DOHH2 (cell line): ENCODE data around the gene ABCA3.

Experiments used
- H3F3A ChIP-seq: fragments of 200-600 bp; sonication (generic), shearing (Covaris generic); 2 replicates; pipeline ENCODE4 v1.6.0; 2016; ENCODE audit warnings: antibody characterized with exemption, mild to moderate bottlenecking; ENCODE audit not compliant: control insufficient read depth, insufficient read depth
- H3K27ac ChIP-seq: fragments of 200-600 bp; sonication (generic); 2 replicates; pipeline ENCODE4 v1.5.1; 2014; ENCODE audit warnings: low read depth, mild to moderate bottlenecking, low read length, moderate library complexity
- H3K27me3 ChIP-seq: fragments of 200-600 bp; sonication (generic); 2 replicates; pipeline ENCODE4 v1.6.1; 2014; ENCODE audit warnings: mild to moderate bottlenecking, low read length, mixed read lengths; ENCODE audit not compliant: control insufficient read depth
- H3K36me3 ChIP-seq: fragments of 200-600 bp; sonication (generic); 2 replicates; pipeline ENCODE4 v1.6.1; 2014; ENCODE audit warnings: mild to moderate bottlenecking, low read length, moderate library complexity, mixed read lengths; ENCODE audit not compliant: control insufficient read depth
- H3K4me1 ChIP-seq: fragments of 200-600 bp; sonication (generic); 2 replicates; pipeline ENCODE4 v1.6.1; 2014; ENCODE audit warnings: mild to moderate bottlenecking, low read length, mixed read lengths; ENCODE audit not compliant: control insufficient read depth
- H3K4me2 ChIP-seq: fragments of 200-600 bp; sonication (generic); 2 replicates; pipeline ENCODE4 v1.6.0; 2014; ENCODE audit warnings: mild to moderate bottlenecking, low read length, moderate library complexity
- H3K4me3 ChIP-seq: fragments of 200-600 bp; sonication (generic); 2 replicates; pipeline ENCODE4 v1.5.1; 2014; ENCODE audit warnings: mild to moderate bottlenecking, low read length, mixed read lengths
- H3K79me2 ChIP-seq: fragments of 200-600 bp; sonication (generic); 2 replicates; pipeline ENCODE4 v1.6.1; 2014; ENCODE audit warnings: mild to moderate bottlenecking, low read length, mixed read lengths; ENCODE audit not compliant: control insufficient read depth
- H3K9me2 ChIP-seq: fragments of 200-600 bp; sonication (generic); replicated peaks from 2 replicates; pipeline ENCODE4 v1.6.1; 2014; ENCODE audit warnings: mild to moderate bottlenecking, low read length, mixed read lengths; ENCODE audit not compliant: control insufficient read depth
- H3K9me3 ChIP-seq: fragments of 200-600 bp; sonication (generic); 2 replicates; pipeline ENCODE4 v1.6.1; 2014; ENCODE audit warnings: antibody characterized with exemption, low read length, mixed read lengths; ENCODE audit not compliant: control insufficient read depth, insufficient read depth
- H4K20me1 ChIP-seq: fragments of 200-600 bp; sonication (generic); 2 replicates; pipeline ENCODE4 v1.6.0; 2014; ENCODE audit warnings: low read depth, mild to moderate bottlenecking, antibody characterized with exemption, low read length, moderate library complexity; ENCODE audit not compliant: control insufficient read depth, insufficient read depth
- EZH2phosphoT487 ChIP-seq: fragments of 200-600 bp; sonication (generic); IDR thresholded peaks from 2 replicates; pipeline ENCODE4 v1.6.1; 2017; ENCODE audit warnings: borderline replicate concordance, mild to moderate bottlenecking, antibody characterized with exemption, low read length, moderate library complexity, mixed read lengths
- TF ChIP-seq, protein P1 (sequence below): fragments of 200-600 bp; sonication (generic); IDR thresholded peaks from one replicate; pipeline ENCODE4 v1.5.1; 2014; ENCODE audit warnings: antibody characterized with exemption, mild to moderate bottlenecking, low read depth, low read length; ENCODE audit not compliant: poor library complexity, severe bottlenecking

ABCA3 gene

DNA sequence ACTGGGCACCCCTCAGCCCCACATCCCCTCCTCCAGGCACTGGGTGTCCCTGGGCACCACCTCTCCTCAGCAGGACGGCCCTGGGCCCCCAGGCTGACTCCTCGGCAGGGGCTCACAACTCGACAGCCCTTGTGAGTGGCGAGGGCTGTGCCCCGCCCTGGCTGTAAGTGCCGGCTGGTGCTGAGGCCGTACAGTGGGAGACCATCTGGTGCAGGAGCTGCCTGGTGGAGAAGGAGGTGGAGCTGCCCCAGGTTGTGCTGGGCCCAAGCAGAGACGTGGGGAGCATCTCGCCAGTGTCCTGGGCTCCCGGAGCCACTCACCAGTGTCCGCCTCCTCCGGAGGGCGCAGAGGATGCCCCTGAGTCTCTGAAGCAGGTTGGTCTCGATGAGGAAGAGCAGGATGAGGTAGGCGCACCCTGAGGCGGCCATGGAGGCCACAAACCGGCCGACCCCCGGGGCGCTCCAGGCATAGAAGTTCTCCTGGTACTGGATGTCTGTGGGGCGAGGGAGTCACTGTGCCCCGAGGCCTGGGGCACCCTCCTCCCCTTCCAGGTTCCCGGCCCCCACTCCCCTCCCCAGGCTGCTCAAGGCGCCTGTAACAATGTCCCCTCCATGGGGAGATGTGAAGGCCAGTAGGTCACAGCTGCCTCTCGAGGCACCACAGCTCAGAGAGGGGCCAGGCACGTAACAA lies 57.5 kb downstream of the ABCA3 start:
- Histone ChIP-seq H3K4me1 (no peaks in the 10 kb centered on the region), H3F3A (no peaks in the 10 kb centered on the region), H3K79me2 (no peaks in the 10 kb centered on the region), H3K27ac (no peak overlapping the region), H3K9me3 (no peaks in the 10 kb centered on the region), H3K36me3 (no peaks in the 10 kb centered on the region), H3K9me2 (no peaks in the 10 kb centered on the region), H3K4me2 (no peak overlapping the region), H3K4me3 (no peak overlapping the region), H4K20me1 (no peaks in the 10 kb centered on the region), H3K27me3 (peaks cover 3% of the 10 kb centered on the region; the same call in 1 of the 2 replicates)
- TF ChIP-seq, protein P1, sequence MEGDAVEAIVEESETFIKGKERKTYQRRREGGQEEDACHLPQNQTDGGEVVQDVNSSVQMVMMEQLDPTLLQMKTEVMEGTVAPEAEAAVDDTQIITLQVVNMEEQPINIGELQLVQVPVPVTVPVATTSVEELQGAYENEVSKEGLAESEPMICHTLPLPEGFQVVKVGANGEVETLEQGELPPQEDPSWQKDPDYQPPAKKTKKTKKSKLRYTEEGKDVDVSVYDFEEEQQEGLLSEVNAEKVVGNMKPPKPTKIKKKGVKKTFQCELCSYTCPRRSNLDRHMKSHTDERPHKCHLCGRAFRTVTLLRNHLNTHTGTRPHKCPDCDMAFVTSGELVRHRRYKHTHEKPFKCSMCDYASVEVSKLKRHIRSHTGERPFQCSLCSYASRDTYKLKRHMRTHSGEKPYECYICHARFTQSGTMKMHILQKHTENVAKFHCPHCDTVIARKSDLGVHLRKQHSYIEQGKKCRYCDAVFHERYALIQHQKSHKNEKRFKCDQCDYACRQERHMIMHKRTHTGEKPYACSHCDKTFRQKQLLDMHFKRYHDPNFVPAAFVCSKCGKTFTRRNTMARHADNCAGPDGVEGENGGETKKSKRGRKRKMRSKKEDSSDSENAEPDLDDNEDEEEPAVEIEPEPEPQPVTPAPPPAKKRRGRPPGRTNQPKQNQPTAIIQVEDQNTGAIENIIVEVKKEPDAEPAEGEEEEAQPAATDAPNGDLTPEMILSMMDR, result no peak
- no peak for TF ChIP-seq EZH2phosphoT487

DNA sequence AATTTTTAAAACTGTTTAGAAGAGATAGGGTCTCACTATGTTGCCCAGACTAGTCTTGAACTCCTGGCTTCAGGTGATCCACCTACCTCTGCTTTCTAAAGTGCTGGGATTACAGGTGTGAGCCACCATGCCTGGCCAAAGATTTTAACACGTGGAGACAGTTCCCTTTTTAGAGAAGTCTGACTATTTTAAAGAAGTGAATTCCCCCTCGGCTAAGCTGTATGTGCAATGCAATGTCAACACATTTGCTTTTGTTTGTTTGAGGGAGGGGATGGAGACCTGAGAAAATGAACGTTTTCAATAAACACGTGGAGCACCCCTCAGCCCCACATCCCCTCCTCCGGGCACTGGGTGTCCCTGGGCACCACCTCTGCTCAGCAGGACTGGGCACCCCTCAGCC lies 58.3 kb downstream of the ABCA3 start:
- Histone ChIP-seq H3K4me2 (no peak overlapping the region), H3K4me3 (no peak overlapping the region), H3F3A (no peaks in the 10 kb centered on the region), H4K20me1 (no peaks in the 10 kb centered on the region), H3K79me2 (no peaks in the 10 kb centered on the region), H3K27ac (no peak overlapping the region), H3K9me2 (no peaks in the 10 kb centered on the region), H3K36me3 (no peaks in the 10 kb centered on the region), H3K9me3 (no peaks in the 10 kb centered on the region), H3K4me1 (no peaks in the 10 kb centered on the region), H3K27me3 (peaks cover 3% of the 10 kb centered on the region; the same call in 1 of the 2 replicates)
- no peak for TF ChIP-seq EZH2phosphoT487
- TF ChIP-seq, protein P1, result no peak

DNA sequence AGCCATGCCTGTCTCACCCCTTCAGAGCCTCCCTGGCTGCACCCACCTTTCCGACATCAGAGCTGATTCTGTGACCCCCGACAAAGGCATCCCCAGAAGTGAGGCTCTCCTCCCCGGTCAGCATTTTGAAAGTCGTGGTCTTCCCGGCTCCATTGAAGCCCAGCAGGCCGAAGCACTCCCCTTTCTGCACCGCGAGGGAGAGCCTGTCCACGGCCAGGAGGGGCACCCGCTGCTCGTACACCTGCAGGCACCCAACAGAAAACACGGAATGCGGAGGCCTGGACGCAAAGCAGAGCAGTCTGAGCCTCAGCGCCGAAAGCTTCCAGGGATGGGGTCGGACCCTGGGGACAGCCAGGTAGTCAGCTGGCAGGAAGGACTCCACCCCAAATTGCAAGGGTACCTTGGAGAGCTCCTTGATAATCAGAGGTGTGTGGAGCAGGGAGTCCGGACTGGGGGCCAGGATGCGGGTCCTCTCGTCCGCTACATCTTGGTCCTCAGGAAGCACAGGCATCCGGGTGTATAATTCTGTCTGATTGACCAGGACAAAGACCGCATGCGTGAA lies 59.5 kb downstream of the ABCA3 start:
- Histone ChIP-seq H4K20me1 (no peaks in the 10 kb centered on the region), H3K27me3 (peaks cover 3% of the 10 kb centered on the region; the same call in 1 of the 2 replicates), H3K9me3 (no peaks in the 10 kb centered on the region), H3K36me3 (no peaks in the 10 kb centered on the region), H3K27ac (no peak overlapping the region), H3F3A (no peaks in the 10 kb centered on the region), H3K4me2 (no peak overlapping the region), H3K9me2 (no peaks in the 10 kb centered on the region), H3K4me1 (no peaks in the 10 kb centered on the region), H3K79me2 (no peaks in the 10 kb centered on the region), H3K4me3 (no peak overlapping the region)
- no peak for TF ChIP-seq EZH2phosphoT487
- TF ChIP-seq, protein P1, result no peak
